ENCODE measurements around the gene FKRP. TPM values are rescaled to one million over a fixed set of nuclear protein-coding genes. Genes with fewer than 3 reads are reported as not detected.
A peak's percentile ranks its signal among the peaks of the same experiment; 100 is the strongest.

The FKRP gene
- total RNA-seq, 1 experiment from 2014 or later, result 35.0 TPM

- Mint-ChIP-seq H3K4me3 (ENCODE audit: low read depth, unreplicated experiment) (no peak overlapping the region), H3K27ac (ENCODE audit: unreplicated experiment) (no peak overlapping the region), H3K36me3 (ENCODE audit: insufficient read depth, unreplicated experiment) (peaks cover 75% of the 10 kb centered on the region), H3K4me1 (ENCODE audit: low read depth, unreplicated experiment) (peaks cover 13% of the 10 kb centered on the region), H3K27me3 (ENCODE audit: unreplicated experiment) (no peaks in the 10 kb centered on the region), H3K9me3 (ENCODE audit: low read depth, unreplicated experiment) (no peaks in the 10 kb centered on the region)
- CTCF ChIA-PET, result interaction anchor here (0.6 kb wide), 1 partner anchor 1856 kb away, joined by 3 read pairs; no protein-coding TSS in a partner anchor
- BruUV-seq (replicated peaks), result no TSS peak
- intact Hi-C loops (cut with micrococcal nuclease; ENCODE audit: unreplicated experiment), result no loop called here
- DNase-seq, result no peak
- no peak for TF ChIP-seq CTCF (IDR thresholded peaks at IDR 0.05; ENCODE audit: unreplicated experiment)
Observed at GRCh38 chr19:46724468-46724867, 21.4 kb upstream of the FKRP start.

GRCh38 chr19:46725036-46725820 lies 20.6 kb upstream of the FKRP start:
- Mint-ChIP-seq H3K27ac (ENCODE audit: unreplicated experiment) (no peak overlapping the region), H3K4me3 (ENCODE audit: low read depth, unreplicated experiment) (no peak overlapping the region), H3K9me3 (ENCODE audit: low read depth, unreplicated experiment) (no peaks in the 10 kb centered on the region), H3K4me1 (ENCODE audit: low read depth, unreplicated experiment) (peaks cover 16% of the 10 kb centered on the region), H3K36me3 (ENCODE audit: insufficient read depth, unreplicated experiment) (peaks cover 77% of the 10 kb centered on the region), H3K27me3 (ENCODE audit: unreplicated experiment) (no peaks in the 10 kb centered on the region)
- intact Hi-C loops (cut with micrococcal nuclease; ENCODE audit: unreplicated experiment), result no loop called here
- no peak for DNase-seq
- no peak for TF ChIP-seq CTCF (IDR thresholded peaks at IDR 0.05; ENCODE audit: unreplicated experiment)
- CTCF ChIA-PET, result no interaction called here
- BruUV-seq (replicated peaks), result no TSS peak

GRCh38 chr19:46725859-46726393 lies 19.9 kb upstream of the FKRP start:
- intact Hi-C loops (cut with micrococcal nuclease; ENCODE audit: unreplicated experiment), result no loop called here
- Mint-ChIP-seq H3K4me3 (ENCODE audit: low read depth, unreplicated experiment) (no peak overlapping the region), H3K9me3 (ENCODE audit: low read depth, unreplicated experiment) (no peaks in the 10 kb centered on the region), H3K4me1 (ENCODE audit: low read depth, unreplicated experiment) (peaks cover 23% of the 10 kb centered on the region), H3K27me3 (ENCODE audit: unreplicated experiment) (no peaks in the 10 kb centered on the region), H3K36me3 (ENCODE audit: insufficient read depth, unreplicated experiment) (peaks cover 77% of the 10 kb centered on the region), H3K27ac (ENCODE audit: unreplicated experiment) (peak overlapping the region; percentile 64)
- CTCF ChIA-PET, result interaction anchor here (0.8 kb wide), 1 partner anchor 8 kb away, joined by 5 read pairs; no protein-coding TSS in a partner anchor
- BruUV-seq (replicated peaks), result no TSS peak
- DNase-seq, result no peak
- no peak for TF ChIP-seq CTCF (IDR thresholded peaks at IDR 0.05; ENCODE audit: unreplicated experiment)

GRCh38 chr19:46726551-46726950 lies 19.3 kb upstream of the FKRP start:
- peak overlapping the region; percentile 64 for H3K27ac Mint-ChIP-seq (ENCODE audit: unreplicated experiment)
- H3K4me1 Mint-ChIP-seq (ENCODE audit: low read depth, unreplicated experiment), result peaks cover 29% of the 10 kb centered on the region
- H3K9me3 Mint-ChIP-seq (ENCODE audit: low read depth, unreplicated experiment), result no peaks in the 10 kb centered on the region
- no peak for TF ChIP-seq CTCF (IDR thresholded peaks at IDR 0.05; ENCODE audit: unreplicated experiment)
- no TSS peak for BruUV-seq (replicated peaks)
- no peak for DNase-seq
- H3K36me3 Mint-ChIP-seq (ENCODE audit: insufficient read depth, unreplicated experiment), result peaks cover 76% of the 10 kb centered on the region
- CTCF ChIA-PET, result interaction anchor here (0.8 kb wide), 1 partner anchor 8 kb away, joined by 5 read pairs; no protein-coding TSS in a partner anchor
- H3K4me3 Mint-ChIP-seq (ENCODE audit: low read depth, unreplicated experiment), result no peak overlapping the region
- intact Hi-C loops (cut with micrococcal nuclease; ENCODE audit: unreplicated experiment), result no loop called here
- no peaks in the 10 kb centered on the region for H3K27me3 Mint-ChIP-seq (ENCODE audit: unreplicated experiment)
